HEK293 (cell line): ENCODE results near the gene CADM1.

Source experiments
- CTCF ChIA-PET: fragments of 350-600 bp; formaldehyde crosslinking; extraction: SDS; loops from one replicate; lab custom pipeline; 2021; ENCODE audit warnings: antibody characterized with exemption; lab: Yijun Ruan, JAX
- POLR2A ChIA-PET: fragments of 300-600 bp; formaldehyde crosslinking; extraction: SDS; loops from one replicate; lab custom pipeline; 2020; ENCODE audit warnings: antibody characterized with exemption, inconsistent platforms; lab: Yijun Ruan, JAX
- H3K27ac ChIP-seq: fragments of 200-500 bp; sonication (Bioruptor generic); 2 replicates; pipeline ENCODE4 v1.5.1; 2014; ENCODE audit warnings: low read depth, low read length, control low read depth, inconsistent platforms; ENCODE audit errors: extremely low read depth
- H3K36me3 ChIP-seq, 2 experiments: fragments of 200-500 bp in 1 of 2; sonication (Bioruptor generic) in 1 of 2; 1 replicate in 1 of 2; 2 replicates in 1 of 2; pipeline ENCODE4 v1.5.1; 2014 to 2017; ENCODE audit warnings: inconsistent platforms in 2 of 2, low read length in 2 of 2; ENCODE audit not compliant: control insufficient read depth in 2 of 2, insufficient read depth in 1 of 2
- H3K4me1 ChIP-seq: fragments of 200-500 bp; sonication (Bioruptor generic); 2 replicates; pipeline ENCODE4 v1.5.1; 2014; ENCODE audit warnings: mild to moderate bottlenecking, low read length, inconsistent platforms; ENCODE audit not compliant: control insufficient read depth, insufficient read depth
- H3K4me3 ChIP-seq: 2 replicates; pipeline ENCODE4 v1.5.1; 2011; ENCODE audit warnings: low read depth, mild to moderate bottlenecking, control low read depth, low read length, moderate library complexity
- H3K9me3 ChIP-seq: fragments of 200-500 bp; sonication (Bioruptor generic); 2 replicates; pipeline ENCODE4 v1.5.1; 2014; ENCODE audit warnings: low read depth, low read length, inconsistent platforms; ENCODE audit not compliant: control insufficient read depth, insufficient read depth
- GLI4 ChIP-seq: fragments of 450-650 bp; formaldehyde crosslinking; IDR thresholded peaks from 2 replicates; pipeline ENCODE4 v1.5.1; 2016; ENCODE audit warnings: missing biosample characterization, missing genetic modification characterization
- OSR2 ChIP-seq: fragments of 450-650 bp; formaldehyde crosslinking; IDR thresholded peaks from 2 replicates; pipeline ENCODE4 v1.5.1; 2016; ENCODE audit warnings: missing biosample characterization, missing genetic modification characterization
- PRDM1 ChIP-seq: fragments of 450-650 bp; formaldehyde crosslinking; IDR thresholded peaks from 2 replicates; pipeline ENCODE4; 2016; ENCODE audit warnings: missing biosample characterization, missing genetic modification characterization
- PRDM6 ChIP-seq: fragments of 450-650 bp; formaldehyde crosslinking; IDR thresholded peaks from 2 replicates; pipeline ENCODE4 v1.5.1; 2017; ENCODE audit warnings: missing biosample characterization, missing genetic modification characterization
- SCRT1 ChIP-seq: fragments of 450-650 bp; formaldehyde crosslinking; IDR thresholded peaks from 2 replicates; pipeline ENCODE4 v1.5.1; 2016; ENCODE audit warnings: missing biosample characterization, missing genetic modification characterization, borderline replicate concordance
- SCRT2 ChIP-seq: fragments of 450-650 bp; formaldehyde crosslinking; IDR thresholded peaks from 2 replicates; pipeline ENCODE4 v1.5.1; 2016; ENCODE audit warnings: missing biosample characterization, missing genetic modification characterization
- SP3 ChIP-seq: fragments of 450-650 bp; formaldehyde crosslinking; IDR thresholded peaks from 2 replicates; pipeline ENCODE4 v1.5.1; 2016; ENCODE audit warnings: missing biosample characterization, missing genetic modification characterization
- SP7 ChIP-seq: fragments of 450-650 bp; formaldehyde crosslinking; IDR thresholded peaks from 2 replicates; pipeline ENCODE4 v1.5.1; 2016; ENCODE audit warnings: missing biosample characterization, missing genetic modification characterization
- ZBTB20 ChIP-seq: fragments of 450-650 bp; formaldehyde crosslinking; IDR thresholded peaks from 2 replicates; pipeline ENCODE4 v1.5.1; 2016; ENCODE audit warnings: missing biosample characterization, missing genetic modification characterization
- ZBTB7A ChIP-seq: fragments of 450-650 bp; formaldehyde crosslinking; IDR thresholded peaks from 2 replicates; pipeline ENCODE4 v1.5.1; 2016; ENCODE audit warnings: low read depth, missing biosample characterization, missing genetic modification characterization
- ZBTB8A ChIP-seq: fragments of 450-650 bp; formaldehyde crosslinking; IDR thresholded peaks from 2 replicates; pipeline ENCODE4 v1.5.1; 2016; ENCODE audit warnings: missing biosample characterization, missing genetic modification characterization
- ZNF132 ChIP-seq: fragments of 450-650 bp; formaldehyde crosslinking; IDR thresholded peaks from 2 replicates; pipeline ENCODE4 v1.5.1; 2017; ENCODE audit warnings: missing biosample characterization, missing genetic modification characterization, borderline replicate concordance
- ZNF202 ChIP-seq: fragments of 450-650 bp; formaldehyde crosslinking; IDR thresholded peaks from 2 replicates; pipeline ENCODE4 v1.5.1; 2016; ENCODE audit warnings: missing biosample characterization, missing genetic modification characterization, borderline replicate concordance
- ZNF221 ChIP-seq: fragments of 450-650 bp; formaldehyde crosslinking; IDR thresholded peaks from 2 replicates; pipeline ENCODE4 v1.5.1; 2017; ENCODE audit warnings: missing biosample characterization, missing genetic modification characterization, borderline replicate concordance
- ZNF335 ChIP-seq: fragments of 450-650 bp; formaldehyde crosslinking; conservative IDR thresholded peaks from 2 replicates; pipeline ENCODE4 v1.5.1; 2016; ENCODE audit warnings: missing biosample characterization, missing genetic modification characterization
- ZNF416 ChIP-seq: fragments of 450-650 bp; formaldehyde crosslinking; IDR thresholded peaks from 2 replicates; pipeline ENCODE4 v1.5.1; 2016; ENCODE audit warnings: missing biosample characterization, missing genetic modification characterization
- ZNF473 ChIP-seq: fragments of 450-650 bp; formaldehyde crosslinking; IDR thresholded peaks from 2 replicates; pipeline ENCODE4 v1.5.1; 2017; ENCODE audit warnings: missing biosample characterization, missing genetic modification characterization
- ZNF664 ChIP-seq: fragments of 450-650 bp; formaldehyde crosslinking; IDR thresholded peaks from 2 replicates; pipeline ENCODE4 v1.5.1; 2016; ENCODE audit warnings: missing biosample characterization, missing genetic modification characterization
- ZNF707 ChIP-seq: fragments of 450-650 bp; formaldehyde crosslinking; IDR thresholded peaks from 2 replicates; pipeline ENCODE4 v1.5.1; 2016; ENCODE audit warnings: missing biosample characterization, missing genetic modification characterization
- ZNF791 ChIP-seq: fragments of 450-650 bp; formaldehyde crosslinking; IDR thresholded peaks from 2 replicates; pipeline ENCODE4 v1.5.1; 2016; ENCODE audit warnings: missing biosample characterization, missing genetic modification characterization
- TF ChIP-seq, protein P1 (sequence below): fragments of 450-650 bp; formaldehyde crosslinking; IDR thresholded peaks from 2 replicates; pipeline ENCODE4 v1.5.1; 2017; ENCODE audit warnings: missing biosample characterization, missing genetic modification characterization
- TF ChIP-seq, protein P2 (sequence below): fragments of 450-650 bp; formaldehyde crosslinking; IDR thresholded peaks from 2 replicates; pipeline ENCODE4 v1.5.1; 2016; ENCODE audit warnings: missing biosample characterization, missing genetic modification characterization

CADM1 gene

DNA sequence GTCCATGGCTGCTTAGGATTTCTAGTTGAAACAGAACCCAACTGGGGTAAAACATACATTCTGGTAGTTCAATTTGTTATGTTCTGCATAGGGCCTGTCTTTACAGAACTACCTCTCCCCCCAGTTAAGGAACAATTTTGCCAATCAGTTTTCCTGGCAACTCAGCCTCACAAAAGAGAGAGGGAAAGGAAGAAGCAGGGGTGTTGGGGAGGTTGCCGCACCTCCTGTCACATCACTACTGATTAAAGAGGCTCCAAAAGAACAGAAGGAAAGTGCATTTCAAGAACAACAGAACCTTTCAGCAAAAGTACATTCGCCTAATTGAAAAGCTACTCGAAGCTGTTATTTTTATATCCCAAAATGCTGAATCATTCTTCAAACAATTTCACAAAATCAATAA is 217.6 kb downstream of the CADM1 start:
- Histone ChIP-seq H3K27ac (no peak overlapping the region), H3K36me3 (no peaks in the 10 kb centered on the region), H3K4me3 (no peak overlapping the region), H3K4me1 (0 out of 2 replicates have a peak, but pooled peaks cover 2% of the 10 kb centered on the region), H3K9me3 (no peaks in the 10 kb centered on the region)
- TF ChIP-seq PRDM1 (tag by site-specific recombination): peak; percentile 26; the same call in 1 of the 2 replicates
- no peak for TF ChIP-seq ZBTB20 (tag by site-specific recombination)
- POLR2A ChIA-PET: no interaction called here
- CTCF ChIA-PET: interaction anchor here (0.6 to 1.5 kb wide), 2 partner anchors 38 to 40 kb away, joined by 3 to 4 read pairs; no protein-coding TSS in a partner anchor

DNA sequence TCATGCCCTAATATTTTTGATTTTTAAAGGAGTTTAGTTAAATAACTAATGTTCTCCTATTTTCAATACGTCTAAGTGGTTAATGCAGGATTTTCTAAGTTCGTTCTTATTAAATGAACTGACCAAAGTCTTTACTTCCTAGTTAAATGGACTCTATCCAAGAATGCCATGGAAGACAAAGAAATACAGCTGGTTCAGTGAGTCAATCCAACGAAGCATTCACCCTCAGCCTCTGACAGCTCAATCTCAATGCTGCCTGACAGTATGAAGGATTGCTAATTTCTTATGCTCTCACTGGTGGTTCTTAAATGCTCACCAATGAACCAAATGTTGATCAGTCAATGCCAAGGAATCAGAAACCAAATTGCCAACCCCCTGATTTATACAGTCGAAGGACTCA is 219.4 kb downstream of the CADM1 start:
- H3K36me3 ChIP-seq: no peaks in the 10 kb centered on the region
- TF ChIP-seq ZNF416: no peak
- TF ChIP-seq ZBTB7A (tag by site-specific recombination): no peak
- no peak for TF ChIP-seq SP3 (tag by site-specific recombination)
- TF ChIP-seq ZNF791 (tag by site-specific recombination): no peak
- TF ChIP-seq ZNF707 (tag by site-specific recombination): no peak
- TF ChIP-seq, protein P1, sequence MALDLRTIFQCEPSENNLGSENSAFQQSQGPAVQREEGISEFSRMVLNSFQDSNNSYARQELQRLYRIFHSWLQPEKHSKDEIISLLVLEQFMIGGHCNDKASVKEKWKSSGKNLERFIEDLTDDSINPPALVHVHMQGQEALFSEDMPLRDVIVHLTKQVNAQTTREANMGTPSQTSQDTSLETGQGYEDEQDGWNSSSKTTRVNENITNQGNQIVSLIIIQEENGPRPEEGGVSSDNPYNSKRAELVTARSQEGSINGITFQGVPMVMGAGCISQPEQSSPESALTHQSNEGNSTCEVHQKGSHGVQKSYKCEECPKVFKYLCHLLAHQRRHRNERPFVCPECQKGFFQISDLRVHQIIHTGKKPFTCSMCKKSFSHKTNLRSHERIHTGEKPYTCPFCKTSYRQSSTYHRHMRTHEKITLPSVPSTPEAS (tag by site-specific recombination): no peak
- TF ChIP-seq ZNF473 (tag by site-specific recombination): no peak
- no peak for TF ChIP-seq SCRT1 (tag by site-specific recombination)
- no peak for TF ChIP-seq ZNF202 (tag by site-specific recombination)
- no peak for TF ChIP-seq ZNF335 (tag by site-specific recombination)
- no peak for TF ChIP-seq GLI4 (tag by site-specific recombination)
- TF ChIP-seq, protein P2, sequence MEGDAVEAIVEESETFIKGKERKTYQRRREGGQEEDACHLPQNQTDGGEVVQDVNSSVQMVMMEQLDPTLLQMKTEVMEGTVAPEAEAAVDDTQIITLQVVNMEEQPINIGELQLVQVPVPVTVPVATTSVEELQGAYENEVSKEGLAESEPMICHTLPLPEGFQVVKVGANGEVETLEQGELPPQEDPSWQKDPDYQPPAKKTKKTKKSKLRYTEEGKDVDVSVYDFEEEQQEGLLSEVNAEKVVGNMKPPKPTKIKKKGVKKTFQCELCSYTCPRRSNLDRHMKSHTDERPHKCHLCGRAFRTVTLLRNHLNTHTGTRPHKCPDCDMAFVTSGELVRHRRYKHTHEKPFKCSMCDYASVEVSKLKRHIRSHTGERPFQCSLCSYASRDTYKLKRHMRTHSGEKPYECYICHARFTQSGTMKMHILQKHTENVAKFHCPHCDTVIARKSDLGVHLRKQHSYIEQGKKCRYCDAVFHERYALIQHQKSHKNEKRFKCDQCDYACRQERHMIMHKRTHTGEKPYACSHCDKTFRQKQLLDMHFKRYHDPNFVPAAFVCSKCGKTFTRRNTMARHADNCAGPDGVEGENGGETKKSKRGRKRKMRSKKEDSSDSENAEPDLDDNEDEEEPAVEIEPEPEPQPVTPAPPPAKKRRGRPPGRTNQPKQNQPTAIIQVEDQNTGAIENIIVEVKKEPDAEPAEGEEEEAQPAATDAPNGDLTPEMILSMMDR (tag by site-specific recombination): no peak
- TF ChIP-seq ZNF221 (tag by site-specific recombination): no peak
- no peak for TF ChIP-seq ZNF132
- TF ChIP-seq SP7 (tag by site-specific recombination): no peak
- TF ChIP-seq SCRT2 (tag by site-specific recombination): no peak
- TF ChIP-seq, all 188 proteins: peak for 0
- Histone ChIP-seq H3K9me3 (no peaks in the 10 kb centered on the region), H3K4me3 (no peak overlapping the region), H3K27ac (no peak overlapping the region), H3K4me1 (no peaks in the 10 kb centered on the region)
- POLR2A ChIA-PET: no interaction called here
- CTCF ChIA-PET: interaction anchor here (0.5 to 0.8 kb wide), 2 partner anchors 25 to 51 kb away, joined by 4 to 6 read pairs; no protein-coding TSS in a partner anchor

- H3K4me1 ChIP-seq: peaks cover 6% of the 10 kb centered on the region; the same call in 1 of the 2 replicates
- CTCF ChIA-PET: interaction anchor here (0.6 kb wide), 1 partner anchor 299 kb away, joined by 3 read pairs; no protein-coding TSS in a partner anchor
- peak; percentile 19; the same call in 1 of the 2 replicates for TF ChIP-seq OSR2 (tag by site-specific recombination)
- peak; percentile 60 for TF ChIP-seq PRDM6 (tag by site-specific recombination)
- TF ChIP-seq, protein P2 (tag by site-specific recombination): no peak
- TF ChIP-seq ZBTB8A: peak; percentile 44
- TF ChIP-seq ZNF664: no peak
- POLR2A ChIA-PET: no interaction called here
- H3K9me3 ChIP-seq: no peaks in the 10 kb centered on the region
- no peaks in the 10 kb centered on the region for H3K36me3 ChIP-seq
- no peak overlapping the region for H3K27ac ChIP-seq
- no peak overlapping the region for H3K4me3 ChIP-seq
These were observed 221.3 kb downstream of the CADM1 start for GRCh38 chr11:115282923-115283322.
